Measurements from ENCODE around the gene TUT4. TPM values are rescaled to one million over a fixed set of nuclear protein-coding genes. Genes with fewer than 3 reads are reported as not detected.

The TUT4 gene
- total RNA-seq, 1 experiment from 2014 or later: 36.6 TPM

GRCh38 chr1:52472384-52472783 is 80.5 kb downstream of the TUT4 start:
- no peak for DNase-seq (ENCODE audit: low spot score)

- DNase-seq (ENCODE audit: low spot score): no peak
Measured at GRCh38 chr1:52469108-52469507, 83.8 kb downstream of the TUT4 start.

- DNase-seq (ENCODE audit: low spot score): no peak
Measured at GRCh38 chr1:52463891-52464290, 89.0 kb downstream of the TUT4 start.

- no peak for DNase-seq (ENCODE audit: low spot score)
Measured at GRCh38 chr1:52461821-52462220, 91.1 kb downstream of the TUT4 start.

GRCh38 chr1:52460694-52461093 is 92.2 kb downstream of the TUT4 start:
- DNase-seq (ENCODE audit: low spot score): no peak

GRCh38 chr1:52455686-52456085 is 97.2 kb downstream of the TUT4 start:
- no peak for DNase-seq (ENCODE audit: low spot score)

- DNase-seq (ENCODE audit: low spot score): no peak
Measured at GRCh38 chr1:52454779-52455178, 98.1 kb downstream of the TUT4 start.

GRCh38 chr1:52454127-52454526 is 98.8 kb downstream of the TUT4 start:
- no peak for DNase-seq (ENCODE audit: low spot score)

GRCh38 chr1:52444463-52444862 is 108.4 kb downstream of the TUT4 start:
- DNase-seq (ENCODE audit: low spot score): no peak

- DNase-seq (ENCODE audit: low spot score): no peak
Measured at GRCh38 chr1:52439976-52440375, 112.9 kb downstream of the TUT4 start.

- no peak for DNase-seq (ENCODE audit: low spot score)
Measured at GRCh38 chr1:52436817-52437216, 116.1 kb downstream of the TUT4 start.

- no peak for DNase-seq (ENCODE audit: low spot score)
Measured at GRCh38 chr1:52435650-52436049, 117.2 kb downstream of the TUT4 start.

GRCh38 chr1:52435211-52435610 is 117.7 kb downstream of the TUT4 start:
- DNase-seq (ENCODE audit: low spot score): no peak

GRCh38 chr1:52432807-52433206 is 120.1 kb downstream of the TUT4 start:
- DNase-seq (ENCODE audit: low spot score): no peak

GRCh38 chr1:52427152-52427551 is 125.7 kb downstream of the TUT4 start:
- DNase-seq (ENCODE audit: low spot score): no peak

GRCh38 chr1:52426371-52426770 is 126.5 kb downstream of the TUT4 start:
- no peak for DNase-seq (ENCODE audit: low spot score)

- DNase-seq (ENCODE audit: low spot score): no peak
Measured at GRCh38 chr1:52424813-52425212, 128.1 kb downstream of the TUT4 start.

GRCh38 chr1:52424231-52424636 is 128.7 kb downstream of the TUT4 start:
- no peak for DNase-seq (ENCODE audit: low spot score)

- no peak for DNase-seq (ENCODE audit: low spot score)
Measured at GRCh38 chr1:52423771-52424170, 129.1 kb downstream of the TUT4 start.

GRCh38 chr1:52423055-52423454 is 129.8 kb downstream of the TUT4 start:
- no peak for DNase-seq (ENCODE audit: low spot score)

- no peak for DNase-seq (ENCODE audit: low spot score)
Measured at GRCh38 chr1:52420713-52421112, 132.2 kb downstream of the TUT4 start.

GRCh38 chr1:52416811-52417210 is 136.1 kb downstream of the TUT4 start:
- no peak for DNase-seq (ENCODE audit: low spot score)

GRCh38 chr1:52414942-52415341 is 137.9 kb downstream of the TUT4 start:
- DNase-seq (ENCODE audit: low spot score): no peak

- DNase-seq (ENCODE audit: low spot score): no peak
Measured at GRCh38 chr1:52413410-52413989, 139.4 kb downstream of the TUT4 start.

GRCh38 chr1:52404975-52405338 is 147.9 kb downstream of the TUT4 start:
- no peak for DNase-seq (ENCODE audit: low spot score)

Measured in A172 (cell line).